Cardiac muscle cell (in vitro differentiated cells and primary cell): ENCODE data around the gene NR3C2. TPM values are rescaled to one million over a fixed set of nuclear protein-coding genes. Genes with fewer than 3 reads are reported as not detected.

Experiments used
- DNase-seq, 2 donors: peaks; one replicate each; pipeline versions ENCODE4 v3.0.0 to v3.0.0-alpha.2; 2010 to 2017; ENCODE audit warnings: low read depth in 1 of 2, low spot score in 1 of 2
- H3K27ac ChIP-seq: fragments of 200-600 bp; sonication (generic); 2 replicates; pipeline ENCODE4 v1.5.1; 2016
- H3K27me3 ChIP-seq: fragments of 200-600 bp; sonication (generic); 2 replicates; pipeline ENCODE4 v1.6.0; 2016; ENCODE audit warnings: control low read depth
- H3K36me3 ChIP-seq: fragments of 200-600 bp; sonication (generic); 2 replicates; pipeline ENCODE4 v1.5.1; 2016; ENCODE audit warnings: control low read depth
- H3K4me1 ChIP-seq: fragments of 200-600 bp; sonication (generic); 2 replicates; pipeline ENCODE4 v1.8.1; 2017; ENCODE audit warnings: low read depth, mild to moderate bottlenecking, mixed run types
- H3K4me3 ChIP-seq: fragments of 200-600 bp; sonication (generic); 2 replicates; pipeline ENCODE4 v1.5.1; 2016; ENCODE audit warnings: mild to moderate bottlenecking
- H3K9me3 ChIP-seq: fragments of 200-600 bp; sonication (generic); 2 replicates; pipeline ENCODE4 v1.5.1; 2017; ENCODE audit warnings: low read depth, mild to moderate bottlenecking, control low read depth
- polyA plus RNA-seq: library from polyadenylated mRNA; unstranded; fragments of >200 nt; fragmentation: Nextera tagmentation; extraction: Ambion mirVana; gene quantifications from 2 replicates; pipeline ENCODE4 v1.2.1, GENCODE V29; 2016
- total RNA-seq: library from RNA; depleted of rRNA; stranded (reverse); fragments of >200 nt; gene quantifications from 2 replicates; pipeline ENCODE4 v1.2.3, GENCODE V29; 2016
- TF ChIP-seq, protein P1 (sequence below): IDR thresholded peaks from 2 replicates; pipeline ENCODE4 v1.5.1; 2012; ENCODE audit warnings: low read depth, mild to moderate bottlenecking, low read length

The NR3C2 gene
- total and polyA plus RNA-seq, 2 experiments from 2014 or later = 0.43 to 2.5 TPM

DNA sequence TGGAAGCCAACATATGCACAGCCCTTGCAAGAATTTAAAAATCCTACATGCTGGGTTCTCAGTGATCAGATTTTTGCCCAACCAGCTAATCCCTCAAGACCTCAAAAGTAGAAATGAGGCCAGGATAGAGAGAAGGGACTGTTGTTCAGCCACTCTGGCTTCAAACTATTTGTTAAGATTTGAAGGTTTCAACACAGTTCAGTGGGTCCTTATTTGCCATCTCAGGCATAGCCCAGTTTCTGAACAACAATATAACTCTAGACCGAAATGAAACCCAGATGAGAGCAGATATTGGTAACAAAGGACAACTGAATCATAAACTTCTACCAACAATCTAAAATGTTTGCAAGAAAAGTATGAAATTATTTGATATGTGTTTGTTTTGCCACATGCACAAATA is 237.3 kb downstream of the NR3C2 start:
- TF ChIP-seq, protein P1, sequence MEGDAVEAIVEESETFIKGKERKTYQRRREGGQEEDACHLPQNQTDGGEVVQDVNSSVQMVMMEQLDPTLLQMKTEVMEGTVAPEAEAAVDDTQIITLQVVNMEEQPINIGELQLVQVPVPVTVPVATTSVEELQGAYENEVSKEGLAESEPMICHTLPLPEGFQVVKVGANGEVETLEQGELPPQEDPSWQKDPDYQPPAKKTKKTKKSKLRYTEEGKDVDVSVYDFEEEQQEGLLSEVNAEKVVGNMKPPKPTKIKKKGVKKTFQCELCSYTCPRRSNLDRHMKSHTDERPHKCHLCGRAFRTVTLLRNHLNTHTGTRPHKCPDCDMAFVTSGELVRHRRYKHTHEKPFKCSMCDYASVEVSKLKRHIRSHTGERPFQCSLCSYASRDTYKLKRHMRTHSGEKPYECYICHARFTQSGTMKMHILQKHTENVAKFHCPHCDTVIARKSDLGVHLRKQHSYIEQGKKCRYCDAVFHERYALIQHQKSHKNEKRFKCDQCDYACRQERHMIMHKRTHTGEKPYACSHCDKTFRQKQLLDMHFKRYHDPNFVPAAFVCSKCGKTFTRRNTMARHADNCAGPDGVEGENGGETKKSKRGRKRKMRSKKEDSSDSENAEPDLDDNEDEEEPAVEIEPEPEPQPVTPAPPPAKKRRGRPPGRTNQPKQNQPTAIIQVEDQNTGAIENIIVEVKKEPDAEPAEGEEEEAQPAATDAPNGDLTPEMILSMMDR = no peak
- no peak overlapping the region for H3K27ac ChIP-seq

DNA sequence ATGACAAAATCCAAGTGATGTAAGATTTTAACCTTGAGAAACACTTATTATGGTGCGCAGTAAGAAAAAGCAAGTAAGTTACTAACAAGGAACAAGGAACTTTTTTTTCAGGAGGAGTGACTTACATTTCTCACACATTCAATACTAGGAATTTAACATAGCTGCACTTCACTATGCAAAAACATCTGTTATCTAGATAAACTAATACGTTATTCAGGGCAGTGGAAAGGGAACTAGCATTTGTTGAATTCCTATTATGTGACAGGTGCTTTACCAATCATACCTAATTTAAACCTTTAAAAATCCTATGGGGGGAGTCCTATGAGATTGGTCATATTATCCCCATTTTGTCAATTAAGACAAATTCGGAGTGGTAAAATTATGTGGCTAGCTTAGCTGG is 238.0 kb downstream of the NR3C2 start:
- Histone ChIP-seq H3K4me3 (no peak overlapping the region), H3K36me3 (no peaks in the 10 kb centered on the region), H3K9me3 (no peaks in the 10 kb centered on the region), H3K4me1 (peaks cover 22% of the 10 kb centered on the region), H3K27ac (peak overlapping the region; percentile 87), H3K27me3 (no peaks in the 10 kb centered on the region)
- no peak for DNase-seq
- TF ChIP-seq, protein P1 = no peak

More for the DNA sequence above, 237.3 kb downstream of the NR3C2 start:
- Histone ChIP-seq H3K36me3 (no peaks in the 10 kb centered on the region), H3K9me3 (no peaks in the 10 kb centered on the region), H3K4me1 (peaks cover 22% of the 10 kb centered on the region), H3K4me3 (no peak overlapping the region), H3K27me3 (no peaks in the 10 kb centered on the region)
- DNase-seq = no peak

DNA sequence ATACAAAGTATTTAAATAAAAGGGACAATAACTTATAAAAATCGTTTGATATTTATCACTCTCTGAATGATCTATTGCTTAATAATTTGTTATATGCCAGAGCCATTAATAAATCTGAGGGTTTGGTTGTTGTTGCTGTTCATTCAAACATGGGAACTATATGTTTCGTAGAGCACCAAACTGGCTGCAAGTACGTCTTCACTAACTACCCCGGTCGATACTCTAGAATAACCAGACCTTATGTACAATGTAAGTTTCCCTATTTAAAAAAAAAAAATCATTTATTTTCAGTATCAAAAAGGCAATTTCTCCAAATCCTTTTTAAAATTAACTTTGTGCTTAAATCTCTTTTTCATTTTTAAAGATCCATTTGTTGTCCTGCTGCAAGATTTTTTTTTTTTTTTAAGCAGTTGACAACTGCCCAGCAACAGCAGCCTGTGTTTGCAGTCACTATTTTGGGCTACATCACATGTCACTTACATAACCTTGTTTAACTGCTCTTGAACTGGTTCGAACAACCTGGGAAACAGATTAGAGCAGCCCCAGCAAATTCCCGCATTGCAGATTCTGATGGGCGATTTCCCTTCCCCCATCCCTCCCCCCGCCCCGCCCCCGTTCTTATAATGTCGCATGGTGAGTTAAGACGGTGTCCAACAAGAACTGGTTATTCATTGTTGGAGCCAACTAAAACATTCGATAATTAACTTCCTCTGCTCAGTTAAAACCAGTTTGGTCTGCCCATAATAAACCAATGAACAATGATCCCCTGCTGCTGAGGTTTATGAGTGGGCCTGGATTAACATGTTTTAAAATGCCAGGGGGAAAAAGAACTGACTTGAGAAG is 238.9 kb downstream of the NR3C2 start:
- peak in 1 of 2 donors; percentile 77 for DNase-seq
- Histone ChIP-seq H3K36me3 (no peaks in the 10 kb centered on the region), H3K4me3 (no peak overlapping the region), H3K27ac (peak overlapping the region; percentile 87), H3K4me1 (peaks cover 22% of the 10 kb centered on the region), H3K27me3 (no peaks in the 10 kb centered on the region), H3K9me3 (no peaks in the 10 kb centered on the region)
- TF ChIP-seq, protein P1 = no peak

DNA sequence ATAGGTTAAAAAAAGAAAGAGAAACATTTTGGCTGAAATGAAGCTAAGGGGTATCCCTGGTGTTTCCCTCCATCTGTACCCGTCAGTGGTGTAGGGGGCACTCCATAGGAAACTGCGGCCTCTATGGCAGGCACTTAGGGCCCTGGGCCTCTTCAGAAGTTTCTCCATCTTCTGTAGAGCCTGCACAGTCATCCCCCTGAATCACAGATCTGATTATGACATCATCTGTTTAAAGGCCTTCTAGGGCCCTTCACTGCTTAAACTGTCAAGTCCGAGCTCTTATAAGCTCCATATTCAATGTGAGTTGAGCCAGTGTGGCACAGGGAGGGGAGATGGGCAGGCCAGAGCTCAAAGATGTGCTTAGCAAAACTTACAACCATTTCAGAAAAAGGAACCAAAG is 241.3 kb downstream of the NR3C2 start:
- H3K27ac ChIP-seq = no peak overlapping the region
- no peak for DNase-seq
- peaks cover 22% of the 10 kb centered on the region for H3K4me1 ChIP-seq
- H3K27me3 ChIP-seq = no peaks in the 10 kb centered on the region
- no peak overlapping the region for H3K4me3 ChIP-seq
- no peaks in the 10 kb centered on the region for H3K9me3 ChIP-seq
- TF ChIP-seq, protein P1 = no peak
- H3K36me3 ChIP-seq = no peaks in the 10 kb centered on the region

DNA sequence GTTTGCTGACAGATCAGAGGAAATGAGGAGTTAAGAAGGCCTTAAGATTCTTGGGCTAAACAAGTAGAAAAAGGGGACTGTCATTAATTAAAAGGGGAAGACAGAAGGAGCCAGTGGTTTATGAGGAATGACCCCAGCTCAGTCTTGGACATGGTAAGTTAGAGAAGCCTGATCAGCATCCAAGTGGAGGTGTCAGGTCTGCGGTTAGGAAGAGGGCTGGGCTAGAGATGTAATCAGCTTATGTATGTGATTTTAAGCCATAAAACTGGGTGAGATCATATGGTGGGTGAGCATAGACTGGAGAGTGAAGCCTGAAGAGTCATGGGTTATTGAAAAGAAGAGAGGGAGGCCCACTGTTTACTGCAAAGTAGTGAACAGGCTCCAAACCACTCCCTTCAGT is 246.1 kb downstream of the NR3C2 start:
- Histone ChIP-seq H3K36me3 (no peaks in the 10 kb centered on the region), H3K4me1 (no peaks in the 10 kb centered on the region), H3K27me3 (no peaks in the 10 kb centered on the region), H3K9me3 (no peaks in the 10 kb centered on the region), H3K27ac (no peak overlapping the region), H3K4me3 (no peak overlapping the region)
- TF ChIP-seq, protein P1 = no peak
- no peak for DNase-seq
